ENCODE measurements around the gene ZC3H18. TPM values are rescaled to one million over a fixed set of nuclear protein-coding genes. Genes with fewer than 3 reads are reported as not detected.
A peak's percentile ranks its signal among the peaks of the same experiment; 100 is the strongest.

The ZC3H18 gene
- total RNA-seq, 4 donors from 2014 or later = 15.7 to 20.8 (median 20.3) TPM

GRCh38 chr16:88655053-88655732 is 85.0 kb downstream of the ZC3H18 start:
- Histone ChIP-seq H3K4me1 (peaks cover 15% of the 10 kb centered on the region), H3K36me3 (peaks cover 25% of the 10 kb centered on the region), H3K4me3 (no peak overlapping the region), H3K27ac (no peak overlapping the region), H3K27me3 (no peaks in the 10 kb centered on the region), H3K9me3 (no peaks in the 10 kb centered on the region)
- WGBS = 98% methylated on average over 23 of the region's 50 CpGs
- peak in 1 of 2 donors; percentile 81 for DNase-seq (ENCODE audit: low spot score in 2 of 2)
- TF ChIP-seq EP300 (IDR thresholded peaks at IDR 0.05) = no peak
- no peak for TF ChIP-seq POLR2AphosphoS5 (IDR thresholded peaks at IDR 0.05)
- TF ChIP-seq POLR2A (IDR thresholded peaks at IDR 0.05) = no peak
- TF ChIP-seq CTCF (IDR thresholded peaks at IDR 0.05) = no peak

- H3K9me3 ChIP-seq = no peaks in the 10 kb centered on the region
- TF ChIP-seq EP300 (IDR thresholded peaks at IDR 0.05) = no peak
- no peak for TF ChIP-seq CTCF (IDR thresholded peaks at IDR 0.05)
- no peak for TF ChIP-seq POLR2AphosphoS5 (IDR thresholded peaks at IDR 0.05)
- TF ChIP-seq POLR2A (IDR thresholded peaks at IDR 0.05) = no peak
- H3K27me3 ChIP-seq = no peaks in the 10 kb centered on the region
- H3K27ac ChIP-seq = no peak overlapping the region
- H3K36me3 ChIP-seq = peaks cover 25% of the 10 kb centered on the region
- DNase-seq (ENCODE audit: low spot score in 2 of 2) = no peak
- H3K4me1 ChIP-seq = peaks cover 10% of the 10 kb centered on the region
- WGBS = 100% methylated on average over 2 of the region's 29 CpGs
- H3K4me3 ChIP-seq = no peak overlapping the region
Measured at GRCh38 chr16:88655733-88656281, 85.6 kb downstream of the ZC3H18 start.

- Histone ChIP-seq H3K4me1 (peaks cover 10% of the 10 kb centered on the region), H3K27ac (no peak overlapping the region)
Measured at GRCh38 chr16:88656291-88656980, 86.2 kb downstream of the ZC3H18 start.

GRCh38 chr16:88657371-88657770 is 87.2 kb downstream of the ZC3H18 start:
- WGBS = 100% methylated on average over 2 of the region's 19 CpGs
- no peak for TF ChIP-seq EP300 (IDR thresholded peaks at IDR 0.05)
- no peak for TF ChIP-seq POLR2AphosphoS5 (IDR thresholded peaks at IDR 0.05)
- TF ChIP-seq POLR2A (IDR thresholded peaks at IDR 0.05) = no peak
- no peak for TF ChIP-seq CTCF (IDR thresholded peaks at IDR 0.05)
- no peak overlapping the region for H3K4me3 ChIP-seq
- DNase-seq (ENCODE audit: low spot score in 2 of 2) = no peak
- H3K4me1 ChIP-seq = peaks cover 14% of the 10 kb centered on the region
- no peaks in the 10 kb centered on the region for H3K9me3 ChIP-seq
- no peak overlapping the region for H3K27ac ChIP-seq
- peaks cover 25% of the 10 kb centered on the region for H3K36me3 ChIP-seq
- H3K27me3 ChIP-seq = no peaks in the 10 kb centered on the region

More at GRCh38 chr16:88656291-88656980, 86.2 kb downstream of the ZC3H18 start:
- no peak for DNase-seq (ENCODE audit: low spot score in 2 of 2)
- no peak overlapping the region for H3K4me3 ChIP-seq
- no peaks in the 10 kb centered on the region for H3K9me3 ChIP-seq
- H3K27me3 ChIP-seq = no peaks in the 10 kb centered on the region
- WGBS = 82% methylated on average over 14 of the region's 25 CpGs
- peaks cover 25% of the 10 kb centered on the region for H3K36me3 ChIP-seq
- TF ChIP-seq POLR2A (IDR thresholded peaks at IDR 0.05) (no peak), EP300 (IDR thresholded peaks at IDR 0.05) (no peak), CTCF (IDR thresholded peaks at IDR 0.05) (no peak), POLR2AphosphoS5 (IDR thresholded peaks at IDR 0.05) (no peak)

GRCh38 chr16:88658714-88659113 is 88.5 kb downstream of the ZC3H18 start:
- no peaks in the 10 kb centered on the region for H3K9me3 ChIP-seq
- H3K36me3 ChIP-seq = peaks cover 15% of the 10 kb centered on the region
- TF ChIP-seq POLR2A (IDR thresholded peaks at IDR 0.05) (no peak), POLR2AphosphoS5 (IDR thresholded peaks at IDR 0.05) (no peak), CTCF (IDR thresholded peaks at IDR 0.05) (no peak), EP300 (IDR thresholded peaks at IDR 0.05) (no peak)
- WGBS = 91% methylated on average over 13 of the region's 15 CpGs
- no peak overlapping the region for H3K4me3 ChIP-seq
- H3K27me3 ChIP-seq = no peaks in the 10 kb centered on the region
- H3K27ac ChIP-seq = no peak overlapping the region
- peaks cover 19% of the 10 kb centered on the region for H3K4me1 ChIP-seq
- DNase-seq (ENCODE audit: low spot score in 2 of 2) = no peak
